ENCODE results near the gene PNPLA7. TPM values are rescaled to one million over a fixed set of nuclear protein-coding genes. Genes with fewer than 3 reads are reported as not detected.

The PNPLA7 gene
- total RNA-seq, 1 experiment from 2014 or later = 0.77 TPM

DNA sequence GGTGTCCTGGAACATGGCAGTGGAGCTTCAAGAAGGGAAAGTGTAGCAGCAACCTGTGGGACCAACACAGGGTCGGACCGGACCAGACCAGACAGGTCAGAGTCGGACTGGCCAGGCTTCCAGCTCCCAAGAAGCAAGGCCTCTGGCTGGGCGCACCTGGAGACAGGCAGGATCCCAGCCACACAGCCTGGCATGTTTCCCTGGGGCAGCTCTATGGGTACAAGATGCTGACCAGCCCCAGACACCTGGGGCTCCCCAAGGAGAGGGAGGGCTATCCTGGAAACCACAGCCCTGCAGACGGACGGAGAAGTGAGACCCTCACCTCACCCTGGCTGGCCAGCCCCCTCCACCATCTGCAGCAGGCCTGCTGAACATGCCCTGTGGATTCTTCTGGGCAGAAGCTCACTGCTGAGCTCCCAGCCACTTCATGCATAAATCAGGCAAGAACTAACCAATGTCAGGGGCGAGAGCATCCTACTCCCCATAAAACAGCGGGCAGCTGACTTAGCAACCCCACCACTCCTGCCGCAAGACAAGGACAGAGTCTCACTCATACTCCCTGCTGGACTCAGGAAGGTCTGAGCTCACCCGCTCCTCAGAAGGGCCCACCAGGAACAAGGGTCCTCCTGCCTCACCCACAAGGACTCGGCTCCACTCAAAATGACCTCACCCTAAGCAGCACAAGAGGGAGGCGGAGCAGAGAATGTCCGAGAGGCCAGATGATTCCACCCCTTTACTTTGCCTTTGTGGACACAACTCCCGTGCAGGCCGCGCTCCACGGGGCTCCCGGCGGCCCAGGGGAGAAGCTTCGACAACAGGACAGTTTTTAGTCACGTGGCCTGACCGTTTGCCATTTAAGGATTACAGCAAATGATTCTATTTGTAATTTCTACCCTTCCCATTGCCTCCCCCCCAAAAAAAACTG, 31.4 kb upstream of the PNPLA7 start:
- Histone ChIP-seq H3K4me3 (ENCODE audit: low read length) (no peak overlapping the region), H4K20me1 (ENCODE audit: low read length) (no peaks in the 10 kb centered on the region), H3K4me2 (ENCODE audit: low read length) (no peak overlapping the region), H3K4me1 (ENCODE audit: insufficient read depth, low read length) (peaks cover 12% of the 10 kb centered on the region; the same call in 1 of the 2 replicates), H3F3A (ENCODE audit: low read length, unreplicated experiment) (no peaks in the 10 kb centered on the region), H2AFZ (ENCODE audit: low read length) (no peak overlapping the region), H3K9me2 (replicated peaks; ENCODE audit: low read length) (no peaks in the 10 kb centered on the region), H3K79me2 (ENCODE audit: low read length) (peaks cover 20% of the 10 kb centered on the region), H3K9ac (ENCODE audit: low read length) (no peak overlapping the region), H3K27me3 (ENCODE audit: low read length) (no peaks in the 10 kb centered on the region), H3K36me3 (ENCODE audit: low read depth, low read length) (no peaks in the 10 kb centered on the region; the same call in 1 of the 2 replicates), H3K27ac (ENCODE audit: low read length) (no peak overlapping the region), H3K9me3 (ENCODE audit: low read length) (no peaks in the 10 kb centered on the region)
- DNase-seq (no peak), ATAC-seq (no peak)
- BruUV-seq (replicated peaks) = no TSS peak
- ChIA-PET CTCF (no interaction called here), POLR2A (ENCODE audit: unreplicated experiment) (no interaction called here)
- TF ChIP-seq EZH2phosphoT487 (IDR thresholded peaks at IDR 0.05; ENCODE audit: borderline replicate concordance, low read length) = no peak
- TF ChIP-seq, protein P1, sequence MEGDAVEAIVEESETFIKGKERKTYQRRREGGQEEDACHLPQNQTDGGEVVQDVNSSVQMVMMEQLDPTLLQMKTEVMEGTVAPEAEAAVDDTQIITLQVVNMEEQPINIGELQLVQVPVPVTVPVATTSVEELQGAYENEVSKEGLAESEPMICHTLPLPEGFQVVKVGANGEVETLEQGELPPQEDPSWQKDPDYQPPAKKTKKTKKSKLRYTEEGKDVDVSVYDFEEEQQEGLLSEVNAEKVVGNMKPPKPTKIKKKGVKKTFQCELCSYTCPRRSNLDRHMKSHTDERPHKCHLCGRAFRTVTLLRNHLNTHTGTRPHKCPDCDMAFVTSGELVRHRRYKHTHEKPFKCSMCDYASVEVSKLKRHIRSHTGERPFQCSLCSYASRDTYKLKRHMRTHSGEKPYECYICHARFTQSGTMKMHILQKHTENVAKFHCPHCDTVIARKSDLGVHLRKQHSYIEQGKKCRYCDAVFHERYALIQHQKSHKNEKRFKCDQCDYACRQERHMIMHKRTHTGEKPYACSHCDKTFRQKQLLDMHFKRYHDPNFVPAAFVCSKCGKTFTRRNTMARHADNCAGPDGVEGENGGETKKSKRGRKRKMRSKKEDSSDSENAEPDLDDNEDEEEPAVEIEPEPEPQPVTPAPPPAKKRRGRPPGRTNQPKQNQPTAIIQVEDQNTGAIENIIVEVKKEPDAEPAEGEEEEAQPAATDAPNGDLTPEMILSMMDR (conservative IDR thresholded peaks at IDR 0.05; ENCODE audit: low read depth, low read length) = no peak
- TF ChIP-seq EZH2 (IDR thresholded peaks at IDR 0.05; ENCODE audit: low read length, unreplicated experiment) = no peak
- intact Hi-C loops (cut with micrococcal nuclease) = no loop called here

DNA sequence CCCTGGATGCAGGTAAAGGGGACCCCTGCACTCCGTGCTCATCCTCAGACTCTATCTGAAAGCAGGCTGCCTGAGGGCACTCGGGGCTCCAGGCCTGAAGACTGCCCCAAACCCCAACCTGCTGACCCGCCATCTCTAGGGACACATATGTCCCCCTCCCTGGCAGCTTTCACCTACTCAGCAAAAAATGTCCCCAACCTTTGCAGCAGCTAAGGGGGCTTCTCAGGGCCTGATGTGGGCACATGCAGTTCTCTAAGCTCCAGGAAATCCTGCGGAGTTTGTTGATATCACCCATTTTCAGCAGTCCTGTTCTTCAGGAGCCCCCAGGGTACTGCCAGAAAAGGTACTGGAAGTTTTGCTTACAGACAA, 30.7 kb upstream of the PNPLA7 start:
- Histone ChIP-seq H3K4me2 (ENCODE audit: low read length) (no peak overlapping the region), H3K9me3 (ENCODE audit: low read length) (no peaks in the 10 kb centered on the region), H3K9ac (ENCODE audit: low read length) (no peak overlapping the region), H3K79me2 (ENCODE audit: low read length) (peaks cover 27% of the 10 kb centered on the region), H3F3A (ENCODE audit: low read length, unreplicated experiment) (no peaks in the 10 kb centered on the region), H3K4me3 (ENCODE audit: low read length) (no peak overlapping the region), H3K9me2 (replicated peaks; ENCODE audit: low read length) (no peaks in the 10 kb centered on the region), H3K27ac (ENCODE audit: low read length) (no peak overlapping the region), H3K27me3 (ENCODE audit: low read length) (no peaks in the 10 kb centered on the region), H2AFZ (ENCODE audit: low read length) (no peak overlapping the region), H3K36me3 (ENCODE audit: low read depth, low read length) (peaks cover 2% of the 10 kb centered on the region; the same call in 1 of the 2 replicates), H4K20me1 (ENCODE audit: low read length) (0 out of 2 replicates have a peak, but pooled peaks cover 5% of the 10 kb centered on the region), H3K4me1 (ENCODE audit: insufficient read depth, low read length) (peaks cover 12% of the 10 kb centered on the region; the same call in 1 of the 2 replicates)
- CTCF ChIA-PET = no interaction called here
- BruUV-seq (replicated peaks) = no TSS peak
- DNase-seq (no peak), ATAC-seq (no peak)
- TF ChIP-seq, protein P1 (conservative IDR thresholded peaks at IDR 0.05; ENCODE audit: low read depth, low read length) = no peak
- TF ChIP-seq EZH2phosphoT487 (IDR thresholded peaks at IDR 0.05; ENCODE audit: borderline replicate concordance, low read length) = no peak
- TF ChIP-seq EZH2 (IDR thresholded peaks at IDR 0.05; ENCODE audit: low read length, unreplicated experiment) = no peak
- intact Hi-C loops (cut with micrococcal nuclease) = no loop called here
- POLR2A ChIA-PET (ENCODE audit: unreplicated experiment) = no interaction called here
